Lower leg skin (tissue), 3 donors: ENCODE measurements around the gene CNTFR.

Experiments used
- CTCF ChIP-seq, 3 donors: fragments of 450-650 bp; IDR thresholded peaks; one replicate each; pipeline ENCODE4 v1.5.1; 2016; ENCODE audit warnings: antibody characterized with exemption in 3 of 3, mild to moderate bottlenecking in 3 of 3, moderate library complexity in 2 of 3
- POLR2A ChIP-seq, 2 donors: fragments of 450-650 bp; IDR thresholded peaks; one replicate each; pipeline ENCODE4 v1.6.1; 2016 to 2017; ENCODE audit warnings: antibody characterized with exemption in 2 of 2, mild to moderate bottlenecking in 1 of 2, moderate library complexity in 1 of 2

- TF ChIP-seq CTCF (IDR thresholded peaks at IDR 0.05), result no peak
- TF ChIP-seq POLR2A (IDR thresholded peaks at IDR 0.05), result no peak
These were observed 24.9 kb downstream of the CNTFR start for GRCh38 chr9:34564617-34565016.
